HCEC 1CT (cell line): Measurements from ENCODE around the gene F2R.
"Not testable (repeated sequence)": the region's sequence is repeated elsewhere in the genome, so short reads cannot be mapped to it uniquely, and the experiment has no call there.

Source experiments
- DNase-seq: peaks from one replicate; pipeline ENCODE4 v3.0.0-alpha.2; 2017

Gene F2R

DNA sequence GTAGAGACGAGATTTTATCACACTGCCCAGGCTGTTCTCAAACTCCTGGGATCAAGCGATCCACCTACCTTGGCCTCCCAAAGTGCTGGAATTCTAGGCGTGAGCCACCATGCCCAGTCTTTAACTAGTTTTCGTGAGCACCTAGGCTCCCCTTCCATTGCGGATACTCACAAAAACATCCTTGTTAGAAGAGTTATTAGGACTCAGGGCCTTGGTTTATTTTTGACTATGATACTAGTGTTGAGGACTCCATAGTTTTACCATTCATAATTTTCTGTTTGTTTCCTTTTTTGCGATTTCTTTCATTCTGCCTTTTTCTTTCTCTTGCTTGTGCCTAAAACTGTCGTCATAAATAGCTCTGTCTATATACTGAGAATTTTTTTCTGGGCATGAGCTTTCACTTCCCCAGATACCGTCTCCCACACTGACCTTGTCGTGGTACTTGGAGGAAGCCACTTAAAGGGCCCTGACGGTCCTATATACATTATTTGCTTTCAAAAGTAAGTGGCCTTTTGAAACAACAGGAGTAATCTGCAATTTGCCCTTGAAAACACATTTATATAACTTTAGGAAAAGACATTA lies 5.2 kb downstream of the F2R start:
- no peak for DNase-seq

DNA sequence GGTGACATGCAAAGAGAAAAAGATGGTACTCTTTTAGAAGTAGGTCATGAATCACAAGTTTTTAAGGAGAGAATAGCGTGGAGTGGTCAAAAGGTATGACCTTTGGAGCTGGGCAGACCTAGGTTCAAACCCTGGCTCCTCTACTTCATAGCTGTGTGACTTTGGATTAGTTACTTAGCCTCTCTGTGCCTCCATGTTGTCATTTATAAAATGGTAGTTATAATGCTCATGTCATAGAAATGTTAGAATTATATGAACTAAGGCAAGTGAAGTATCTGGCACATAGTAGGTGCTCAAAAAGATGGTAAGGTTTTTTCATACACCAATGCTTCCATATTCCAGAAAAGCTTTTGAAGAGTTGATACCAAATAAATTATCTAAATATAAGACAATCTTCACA lies 7.3 kb downstream of the F2R start:
- no peak for DNase-seq

DNA sequence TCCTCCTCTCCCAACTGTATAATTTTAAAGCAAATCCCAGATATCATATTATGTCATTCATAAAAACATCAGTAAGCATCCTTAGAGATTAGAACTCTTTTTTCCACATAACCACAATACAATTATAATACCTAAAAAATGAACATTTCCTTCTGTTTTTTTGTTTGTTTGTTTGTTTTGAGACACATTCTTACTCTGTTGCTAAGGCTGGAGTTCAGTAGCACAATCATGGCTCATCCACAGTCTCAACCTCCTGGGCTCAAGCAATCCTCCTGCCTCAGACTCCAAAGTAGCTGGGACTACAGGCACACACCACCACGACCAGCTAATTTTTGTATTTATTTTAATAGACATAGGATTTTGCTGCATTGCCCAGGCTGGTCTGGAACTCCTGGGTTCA lies 8.0 kb downstream of the F2R start:
- DNase-seq: no peak

DNA sequence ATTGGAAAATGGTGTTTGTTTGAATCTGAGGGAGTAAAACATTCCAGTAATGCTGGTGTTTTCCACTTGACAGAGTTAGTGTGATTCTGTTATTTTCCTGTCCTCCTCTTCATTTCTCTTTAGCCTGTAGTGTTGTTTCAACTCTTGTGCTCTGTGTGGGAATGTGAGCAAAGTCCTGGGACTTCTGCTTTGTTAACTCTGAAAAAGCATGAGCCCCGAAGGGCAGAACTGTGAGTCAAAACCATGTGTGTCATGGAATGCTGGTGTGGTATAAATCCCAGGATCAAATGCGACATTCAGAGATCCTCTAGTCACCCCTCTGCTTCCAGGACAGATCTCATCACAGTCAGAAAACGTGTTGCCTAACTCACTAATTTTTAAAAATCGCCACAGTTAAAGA lies 8.9 kb downstream of the F2R start:
- DNase-seq: peak; percentile 61

DNA sequence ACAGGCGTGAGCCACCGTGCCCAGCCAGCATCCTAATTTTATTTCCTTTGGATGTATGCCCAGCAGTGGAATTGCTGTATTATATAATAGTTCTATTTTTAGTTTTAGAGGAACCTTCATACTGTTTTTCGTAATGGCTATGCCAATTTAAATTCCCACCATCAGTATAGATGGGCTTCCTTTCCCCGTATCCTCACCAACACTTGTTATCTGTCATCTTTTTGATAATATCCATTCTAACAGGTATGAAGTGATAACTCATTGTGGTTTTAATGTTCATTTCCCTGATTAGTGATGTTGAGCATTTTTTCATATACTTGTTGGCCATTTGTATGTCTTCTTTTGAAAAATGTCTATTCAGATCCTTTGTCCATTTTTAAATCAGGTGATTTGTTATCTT lies 13.0 kb downstream of the F2R start:
- no peak for DNase-seq

DNA sequence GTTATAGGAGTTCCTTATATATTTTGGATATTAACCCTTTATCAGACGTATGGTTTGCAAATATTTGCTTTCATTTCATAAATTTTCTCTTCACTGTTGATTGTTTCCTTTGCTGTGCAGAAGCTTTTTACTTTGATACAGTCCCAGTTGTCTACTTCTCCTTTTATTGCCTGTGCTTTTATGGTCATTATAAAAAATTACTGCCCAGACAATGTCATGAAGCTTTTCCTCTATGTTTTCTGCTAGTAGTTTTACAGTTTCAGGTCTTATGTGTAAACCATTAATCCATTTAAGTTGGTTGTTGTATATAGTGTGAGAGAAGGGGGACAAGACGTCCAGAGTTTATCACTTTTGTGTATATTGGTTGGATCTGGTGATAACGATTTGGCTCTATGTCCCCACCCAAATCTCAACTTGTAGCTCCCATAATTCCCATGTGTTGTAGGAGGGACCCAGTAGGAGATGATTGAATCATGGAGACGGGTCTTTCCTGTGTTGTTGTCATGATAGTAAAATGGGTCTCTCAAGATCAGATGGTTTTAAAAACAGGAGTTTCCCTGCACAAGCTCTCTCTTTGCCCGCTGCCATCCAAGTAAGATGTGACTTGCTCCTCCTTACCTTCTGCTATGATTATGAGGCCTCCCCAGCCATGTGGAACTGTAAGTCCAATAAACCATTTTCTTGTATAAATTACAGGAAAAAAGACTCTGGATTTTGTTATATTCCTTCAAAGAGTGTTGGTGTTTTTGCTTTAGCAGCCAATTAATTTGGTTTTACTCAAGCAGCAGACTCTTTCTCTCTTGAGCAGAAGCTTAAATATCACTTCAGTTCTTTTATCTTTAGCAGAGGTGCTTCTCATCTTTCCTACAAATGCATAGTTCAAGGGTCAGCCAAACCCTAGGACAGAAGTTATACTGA lies 13.7 kb downstream of the F2R start:
- DNase-seq: no peak

DNA sequence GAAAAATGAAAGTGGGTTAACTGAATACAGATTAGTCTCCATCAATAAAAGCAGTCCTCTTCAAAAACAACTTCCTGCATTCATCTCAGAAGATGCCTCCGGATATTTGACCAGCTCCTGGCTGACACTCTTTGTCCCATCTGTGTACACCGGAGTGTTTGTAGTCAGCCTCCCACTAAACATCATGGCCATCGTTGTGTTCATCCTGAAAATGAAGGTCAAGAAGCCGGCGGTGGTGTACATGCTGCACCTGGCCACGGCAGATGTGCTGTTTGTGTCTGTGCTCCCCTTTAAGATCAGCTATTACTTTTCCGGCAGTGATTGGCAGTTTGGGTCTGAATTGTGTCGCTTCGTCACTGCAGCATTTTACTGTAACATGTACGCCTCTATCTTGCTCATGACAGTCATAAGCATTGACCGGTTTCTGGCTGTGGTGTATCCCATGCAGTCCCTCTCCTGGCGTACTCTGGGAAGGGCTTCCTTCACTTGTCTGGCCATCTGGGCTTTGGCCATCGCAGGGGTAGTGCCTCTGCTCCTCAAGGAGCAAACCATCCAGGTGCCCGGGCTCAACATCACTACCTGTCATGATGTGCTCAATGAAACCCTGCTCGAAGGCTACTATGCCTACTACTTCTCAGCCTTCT lies 16.6 kb downstream of the F2R start:
- DNase-seq: no peak

DNA sequence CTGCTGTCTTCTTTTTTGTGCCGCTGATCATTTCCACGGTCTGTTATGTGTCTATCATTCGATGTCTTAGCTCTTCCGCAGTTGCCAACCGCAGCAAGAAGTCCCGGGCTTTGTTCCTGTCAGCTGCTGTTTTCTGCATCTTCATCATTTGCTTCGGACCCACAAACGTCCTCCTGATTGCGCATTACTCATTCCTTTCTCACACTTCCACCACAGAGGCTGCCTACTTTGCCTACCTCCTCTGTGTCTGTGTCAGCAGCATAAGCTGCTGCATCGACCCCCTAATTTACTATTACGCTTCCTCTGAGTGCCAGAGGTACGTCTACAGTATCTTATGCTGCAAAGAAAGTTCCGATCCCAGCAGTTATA lies 17.1 kb downstream of the F2R start:
- DNase-seq: no peak

DNA sequence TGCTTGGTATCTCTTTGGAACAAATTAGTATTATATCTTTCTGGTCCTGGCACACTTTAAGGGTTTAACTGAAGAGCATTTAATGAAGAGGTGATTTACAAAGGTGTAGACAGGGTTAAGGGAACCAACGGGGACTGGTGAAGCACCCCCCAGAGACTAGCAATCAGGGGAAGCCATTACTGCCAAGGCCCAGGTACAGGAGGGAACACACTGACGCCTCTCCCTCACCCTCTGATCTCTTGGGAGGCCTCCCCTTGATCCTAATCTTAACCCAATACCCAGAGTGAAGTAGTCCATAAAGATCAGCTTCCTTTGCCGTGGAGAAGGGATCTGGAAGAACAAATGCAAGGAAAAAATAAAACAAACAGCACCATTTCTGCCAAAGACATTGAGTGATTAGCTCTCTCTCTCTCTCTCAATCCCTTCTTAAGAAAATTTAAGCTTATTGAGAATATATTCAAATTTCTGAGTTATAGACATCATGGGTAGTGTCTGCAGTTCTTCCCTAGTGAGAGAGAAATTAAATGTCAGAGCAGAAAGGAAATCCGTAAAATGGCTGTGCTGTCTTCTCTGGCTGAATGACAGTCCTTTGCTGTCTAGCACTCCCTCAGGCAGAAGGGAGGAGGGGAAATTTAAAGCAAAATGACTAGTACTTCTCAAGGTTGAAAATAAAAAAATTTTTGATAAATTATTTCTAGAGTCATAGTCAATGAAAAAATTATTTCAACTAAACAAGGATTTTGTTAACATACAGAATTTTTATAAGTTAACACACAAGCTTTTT lies 20.0 kb downstream of the F2R start:
- no peak for DNase-seq

DNA sequence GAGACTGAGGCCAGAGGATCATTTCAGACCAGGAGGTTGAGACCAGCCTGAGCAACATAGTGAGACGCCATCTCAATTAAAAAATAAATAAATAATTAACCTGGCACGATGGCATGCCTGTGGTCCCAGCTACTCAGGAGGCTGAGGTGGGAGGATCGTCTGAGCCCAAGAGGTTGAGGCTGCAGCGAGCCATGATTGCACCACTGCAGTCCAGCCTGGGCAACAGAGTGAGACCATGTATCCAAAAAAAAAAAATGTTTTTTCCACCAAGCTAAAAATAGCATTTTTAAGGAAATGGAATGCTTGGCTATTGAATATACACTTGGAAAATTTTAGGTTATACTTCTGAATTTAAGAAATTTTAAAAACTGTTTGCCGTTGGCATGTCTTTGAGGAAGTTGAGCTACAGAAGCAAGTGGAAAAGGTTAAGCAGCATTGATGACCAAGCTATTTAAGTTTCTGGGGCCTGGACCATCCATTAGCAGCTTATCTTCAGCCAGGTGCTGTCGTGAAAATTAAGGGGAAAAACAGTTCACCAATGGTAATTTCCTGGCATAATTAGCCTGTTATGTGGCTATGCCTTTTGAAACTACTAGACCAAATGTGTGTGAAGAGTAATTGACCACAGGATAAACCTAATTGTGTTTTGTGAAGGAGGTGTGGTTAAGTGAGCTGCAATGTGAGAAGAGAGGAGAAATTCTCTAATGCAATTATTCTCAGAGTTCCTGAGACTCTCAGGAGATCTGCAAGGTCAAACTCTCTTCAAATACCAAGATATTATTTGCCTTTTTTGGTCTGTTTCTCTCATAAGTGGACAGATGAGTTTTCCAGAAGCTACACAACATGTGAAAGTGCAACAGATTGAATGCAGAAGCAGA lies 21.0 kb downstream of the F2R start:
- DNase-seq: no peak

DNA sequence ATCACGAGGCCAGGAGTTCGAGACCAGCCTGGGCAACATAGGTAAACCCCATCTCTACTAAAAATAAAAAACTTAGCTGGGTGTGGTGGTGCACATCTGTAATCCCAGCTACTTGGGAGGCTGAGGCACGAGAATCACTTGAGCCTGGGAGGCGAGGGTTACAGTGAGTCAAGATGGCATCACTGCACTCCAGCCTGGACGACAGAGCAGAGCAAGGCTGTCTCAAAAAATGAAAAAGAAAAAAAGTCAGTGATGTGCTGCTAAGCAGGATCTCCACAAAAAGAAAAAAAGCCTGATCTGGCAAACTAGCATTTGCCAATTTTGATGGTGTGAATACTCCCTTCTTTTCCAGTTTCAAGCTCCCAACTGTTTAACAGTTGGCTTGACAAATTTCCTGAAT lies 21.9 kb downstream of the F2R start:
- peak; percentile 43 for DNase-seq

DNA sequence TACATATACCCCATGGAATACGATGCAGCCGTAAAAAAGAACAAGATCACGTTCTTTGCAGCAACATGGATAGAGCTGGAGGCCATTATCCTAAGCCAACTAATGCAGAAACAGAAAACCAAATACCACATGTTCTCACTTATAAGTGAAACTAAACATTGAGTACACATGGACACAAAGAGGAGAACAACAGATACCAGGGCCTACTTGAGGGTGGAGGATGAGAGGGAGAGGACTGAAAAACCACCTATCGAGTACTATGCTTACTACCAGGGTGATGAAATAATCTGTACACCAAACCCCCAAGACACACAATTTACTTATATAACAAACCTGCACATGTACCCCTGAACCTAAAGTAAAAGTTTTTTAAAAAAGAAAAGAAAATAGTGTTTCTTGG lies 25.6 kb downstream of the F2R start:
- DNase-seq: not testable (repeated sequence)

DNA sequence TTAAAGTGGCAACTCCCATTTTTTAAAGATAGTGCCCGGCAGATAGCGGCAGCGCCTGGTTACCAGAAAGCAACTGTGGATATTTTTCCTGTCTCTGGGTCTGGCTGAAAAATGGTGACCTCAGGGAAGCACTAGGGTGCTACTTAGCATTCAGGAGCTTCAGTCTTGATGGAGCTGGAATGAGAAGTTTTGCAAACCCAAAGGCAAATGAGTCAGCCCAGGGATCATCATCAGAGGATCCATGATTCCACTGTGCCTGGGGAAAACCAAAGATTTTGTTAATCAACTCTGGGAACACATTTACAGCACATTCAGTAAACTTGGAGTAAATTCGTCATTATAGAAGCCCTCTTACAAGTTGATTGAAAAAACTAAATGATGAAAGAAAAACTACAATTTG lies 26.7 kb downstream of the F2R start:
- peak; percentile 48 for DNase-seq

DNA sequence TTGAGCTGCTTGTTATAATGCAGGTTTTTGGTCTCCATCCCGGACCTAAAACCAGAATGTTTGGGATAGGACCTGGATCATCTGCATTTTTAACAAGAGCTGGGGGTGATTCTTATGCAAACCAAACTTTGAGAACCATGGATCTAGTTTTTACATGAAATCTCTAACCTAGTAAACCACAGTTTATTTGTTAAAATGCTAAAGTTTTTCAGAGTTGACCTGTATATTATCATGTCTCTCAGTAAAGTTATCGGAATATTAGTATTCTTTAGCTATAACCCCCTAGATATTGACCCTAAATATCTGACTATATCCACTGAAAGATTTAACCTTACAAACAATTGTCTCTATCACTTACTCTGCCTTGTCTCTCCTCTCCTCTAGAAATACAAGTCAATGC lies 28.7 kb downstream of the F2R start:
- DNase-seq: no peak

DNA sequence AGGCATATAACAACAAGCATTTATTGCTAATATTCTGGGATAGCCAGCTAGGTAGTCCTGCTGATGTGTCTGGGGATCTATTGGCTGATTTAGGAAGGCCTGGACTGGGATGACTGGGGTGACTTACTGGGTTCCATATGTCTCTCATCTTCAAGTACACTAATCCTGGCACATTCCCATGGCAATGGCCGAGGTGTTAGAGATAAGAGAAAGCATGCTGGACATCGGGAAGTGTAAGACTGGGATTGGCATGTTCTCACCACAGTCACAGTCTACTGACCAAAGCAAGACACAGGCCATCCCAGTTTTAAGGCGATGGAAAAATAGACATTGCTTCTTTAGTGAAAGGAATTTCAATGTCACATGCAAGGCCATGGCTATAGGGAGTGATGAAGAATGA lies 29.7 kb downstream of the F2R start:
- no peak for DNase-seq

DNA sequence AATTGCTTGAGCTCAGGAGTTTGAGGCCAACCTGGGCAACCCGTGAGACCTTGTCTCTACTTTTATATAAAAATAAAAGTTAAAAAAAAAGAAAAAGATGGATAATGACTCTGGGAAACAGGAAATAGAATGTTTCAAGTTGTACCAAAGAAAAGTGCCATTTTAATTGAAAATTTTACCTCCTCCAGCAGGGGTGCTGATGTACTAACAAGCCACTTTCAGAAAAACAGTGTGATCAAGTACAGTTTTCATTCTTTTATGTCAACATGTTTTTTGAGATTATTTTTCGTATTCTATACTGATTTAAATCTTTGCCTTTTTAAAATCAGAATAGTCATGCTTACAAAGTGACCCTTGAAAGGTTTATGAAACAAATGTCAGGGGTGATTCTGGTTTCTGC lies 30.8 kb downstream of the F2R start:
- no peak for DNase-seq

DNA sequence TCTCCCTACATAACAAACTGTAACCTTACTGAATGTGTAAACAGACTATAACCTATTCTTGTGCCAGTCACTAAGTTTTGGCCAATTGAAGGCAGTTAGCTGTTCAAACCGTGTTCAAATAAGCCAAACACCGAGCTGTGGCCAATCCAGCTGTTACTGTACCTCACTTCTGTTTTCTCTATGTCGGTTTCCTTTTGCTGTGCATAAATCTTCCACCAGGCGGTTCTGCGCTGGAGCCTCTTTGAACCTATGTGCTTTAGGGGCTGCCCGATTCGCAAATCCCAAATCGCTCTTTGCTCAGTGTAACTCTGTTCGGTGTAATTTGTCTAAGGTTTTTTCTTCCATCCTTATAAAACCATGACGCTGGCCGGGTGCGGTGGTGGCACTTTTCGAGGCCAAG lies 31.8 kb downstream of the F2R start:
- no peak for DNase-seq

DNA sequence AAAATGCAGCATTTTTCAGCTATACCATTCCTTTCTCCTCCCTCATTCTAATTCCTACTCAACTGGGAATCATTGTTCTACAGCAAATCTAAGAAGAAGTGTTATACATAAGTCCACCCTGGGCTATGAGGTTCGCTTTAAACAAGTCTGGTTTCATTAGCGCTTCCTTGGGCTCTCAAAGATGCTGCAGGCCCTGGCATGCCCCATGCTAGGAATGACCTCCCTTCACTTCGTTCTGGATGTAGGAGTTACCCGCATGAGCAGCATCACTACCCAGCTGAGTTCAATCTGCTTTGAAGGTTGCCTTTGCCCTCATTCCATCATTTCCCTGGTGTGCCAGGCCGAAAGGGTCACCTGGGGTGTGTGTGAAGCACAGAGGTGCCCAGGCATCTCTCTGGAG lies 35.4 kb downstream of the F2R start:
- DNase-seq: no peak

DNA sequence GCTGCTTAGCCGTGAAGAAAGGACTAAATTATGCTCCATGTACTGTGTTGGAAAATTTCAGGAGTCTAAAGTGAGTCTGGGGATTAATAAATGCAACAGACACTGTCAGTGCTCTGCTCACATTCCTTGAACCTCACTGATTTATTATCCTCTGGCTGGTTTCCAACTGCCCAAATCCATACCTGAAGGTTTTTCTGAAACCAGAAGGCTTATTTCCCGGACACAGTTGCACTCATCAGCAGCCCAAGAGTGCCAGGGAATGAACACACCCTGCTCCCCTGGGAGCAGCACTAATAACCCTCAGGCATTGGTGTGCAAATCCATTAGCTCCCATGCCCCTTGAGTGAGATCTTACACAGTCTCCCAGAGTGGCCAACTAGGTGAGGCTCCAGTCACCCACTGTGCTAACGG lies 38.7 kb downstream of the F2R start:
- no peak for DNase-seq

DNA sequence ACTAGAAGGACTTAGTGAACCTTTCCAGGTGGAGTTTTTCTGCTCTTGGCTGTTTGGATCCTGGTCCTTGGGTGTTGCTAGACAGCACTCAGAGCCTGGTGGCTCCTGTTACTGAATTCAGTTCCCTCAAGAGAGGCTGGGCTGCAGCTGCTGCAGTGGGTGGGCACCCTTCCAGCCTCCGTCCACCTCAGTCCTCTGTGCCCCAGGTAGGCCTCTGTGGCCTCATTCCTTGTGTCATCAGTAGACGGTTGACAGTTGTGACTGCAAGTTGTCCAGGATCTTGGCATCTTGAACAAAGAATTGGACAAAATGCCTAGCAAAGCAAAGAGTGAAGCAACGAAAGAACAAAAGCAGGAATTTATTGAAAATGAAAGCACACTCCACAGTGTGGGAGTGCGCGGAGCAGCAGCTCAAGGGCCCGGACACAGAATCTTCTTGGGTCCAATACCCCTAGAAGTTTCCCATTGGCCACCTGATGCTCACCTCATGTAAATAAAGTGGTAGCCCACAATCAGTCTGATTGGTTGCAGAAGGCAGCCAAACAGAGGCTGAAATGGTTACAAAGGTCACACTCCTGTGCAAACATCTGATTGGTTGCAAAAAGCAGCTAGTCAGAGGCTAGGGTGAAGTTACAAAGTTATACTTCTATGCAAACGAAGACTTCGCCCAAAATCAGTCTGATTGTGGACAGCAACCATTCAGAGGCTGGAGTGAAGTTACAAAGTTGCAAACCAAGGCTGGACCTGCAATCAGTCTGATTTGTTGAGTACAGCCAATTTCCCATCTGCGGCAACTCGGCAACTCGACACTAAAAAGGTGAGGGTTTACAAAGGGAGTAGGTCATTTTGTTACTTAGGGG lies 40.1 kb downstream of the F2R start:
- DNase-seq: no peak

DNA sequence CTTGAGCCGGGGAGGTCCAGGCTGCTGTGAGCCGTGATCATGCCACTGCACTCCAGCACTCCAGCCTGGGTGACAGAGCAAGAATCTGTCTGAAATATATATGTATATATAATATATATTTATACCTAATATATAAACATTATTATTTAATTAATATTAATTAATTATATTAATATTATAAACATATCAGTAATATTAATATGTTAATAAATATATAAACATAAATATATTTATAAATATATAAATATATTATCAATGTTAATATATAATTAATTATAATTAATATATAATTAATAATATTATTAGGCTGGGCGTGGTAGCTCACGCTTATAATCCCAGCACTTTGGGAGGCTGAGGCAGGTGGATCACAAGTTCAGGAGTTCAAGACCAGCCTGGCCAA lies 41.1 kb downstream of the F2R start:
- no peak for DNase-seq
